Measurements from ENCODE around the gene AGRN.
A peak's percentile ranks its signal among the peaks of the same experiment; 100 is the strongest.
"Not testable (repeated sequence)": the region's sequence is repeated elsewhere in the genome, so short reads cannot be mapped to it uniquely, and the experiment has no call there.

The AGRN gene

GRCh38 chr1:993379-993995 is 26.4 kb upstream of the AGRN start:
- Mint-ChIP-seq H3K27me3 (peaks cover 91% of the 10 kb centered on the region), H3K4me1 (peaks cover 24% of the 10 kb centered on the region), H3K9me3 (peaks cover 16% of the 10 kb centered on the region), H3K36me3 (peaks cover 13% of the 10 kb centered on the region), H3K27ac (no peak overlapping the region), H3K4me3 (no peak overlapping the region)
- no peak for ATAC-seq

GRCh38 chr1:994546-994945 is 25.4 kb upstream of the AGRN start:
- Mint-ChIP-seq H3K27me3 (peaks cover 84% of the 10 kb centered on the region), H3K4me1 (peaks cover 24% of the 10 kb centered on the region)
- not testable (repeated sequence) for H3K36me3 Mint-ChIP-seq, H3K9me3 Mint-ChIP-seq, H3K4me3 Mint-ChIP-seq, H3K27ac Mint-ChIP-seq, ATAC-seq

GRCh38 chr1:995665-996633 is 24.0 kb upstream of the AGRN start:
- peaks cover 10% of the 10 kb centered on the region for H3K9me3 Mint-ChIP-seq
- no peak for ATAC-seq
- H3K4me1 Mint-ChIP-seq, result peaks cover 29% of the 10 kb centered on the region
- H3K36me3 Mint-ChIP-seq, result peaks cover 6% of the 10 kb centered on the region
- peaks cover 70% of the 10 kb centered on the region for H3K27me3 Mint-ChIP-seq
- no peak overlapping the region for H3K4me3 Mint-ChIP-seq
- no peak overlapping the region for H3K27ac Mint-ChIP-seq

GRCh38 chr1:996851-997712 is 22.8 kb upstream of the AGRN start:
- ATAC-seq, result no peak

GRCh38 chr1:997713-997992 is 22.3 kb upstream of the AGRN start:
- Mint-ChIP-seq H3K36me3 (no peaks in the 10 kb centered on the region), H3K9me3 (peaks cover 2% of the 10 kb centered on the region), H3K4me3 (peak overlapping the region; percentile 50), H3K27ac (no peak overlapping the region), H3K4me1 (peaks cover 25% of the 10 kb centered on the region), H3K27me3 (peaks cover 61% of the 10 kb centered on the region)
- no peak for ATAC-seq

More at GRCh38 chr1:996851-997712, 22.8 kb upstream of the AGRN start:
- H3K4me1 Mint-ChIP-seq, result peaks cover 29% of the 10 kb centered on the region
- H3K27ac Mint-ChIP-seq, result no peak overlapping the region
- peaks cover 2% of the 10 kb centered on the region for H3K36me3 Mint-ChIP-seq
- H3K27me3 Mint-ChIP-seq, result peaks cover 61% of the 10 kb centered on the region
- peaks cover 4% of the 10 kb centered on the region for H3K9me3 Mint-ChIP-seq
- peak overlapping the region; percentile 50 for H3K4me3 Mint-ChIP-seq

- H3K36me3 Mint-ChIP-seq, result no peaks in the 10 kb centered on the region
- no peak for ATAC-seq
- H3K27me3 Mint-ChIP-seq, result peaks cover 61% of the 10 kb centered on the region
- H3K4me3 Mint-ChIP-seq, result peak overlapping the region; percentile 12
- H3K27ac Mint-ChIP-seq, result no peak overlapping the region
- peaks cover 22% of the 10 kb centered on the region for H3K4me1 Mint-ChIP-seq
- H3K9me3 Mint-ChIP-seq, result no peaks in the 10 kb centered on the region
These were observed 21.8 kb upstream of the AGRN start for GRCh38 chr1:997993-998744.

- Mint-ChIP-seq H3K4me1 (peaks cover 22% of the 10 kb centered on the region), H3K36me3 (no peaks in the 10 kb centered on the region), H3K27me3 (peaks cover 60% of the 10 kb centered on the region), H3K27ac (no peak overlapping the region), H3K4me3 (no peak overlapping the region), H3K9me3 (no peaks in the 10 kb centered on the region)
- no peak for ATAC-seq
These were observed 21.2 kb upstream of the AGRN start for GRCh38 chr1:998745-998994.

- H3K36me3 Mint-ChIP-seq, result no peaks in the 10 kb centered on the region
- no peak overlapping the region for H3K4me3 Mint-ChIP-seq
- H3K4me1 Mint-ChIP-seq, result peaks cover 22% of the 10 kb centered on the region
- peaks cover 63% of the 10 kb centered on the region for H3K27me3 Mint-ChIP-seq
- H3K27ac Mint-ChIP-seq, result no peak overlapping the region
- ATAC-seq, result peak; percentile 6
- H3K9me3 Mint-ChIP-seq, result no peaks in the 10 kb centered on the region
These were observed 20.8 kb upstream of the AGRN start for GRCh38 chr1:998995-999724.

GRCh38 chr1:999725-1000356 is 20.1 kb upstream of the AGRN start, which contains the start of gene HES4:
Gene HES4, minus strand, starts transcription at chr1:1000097. Its CDS starts 124 bp downstream, at chr1:999973.
- peaks cover 27% of the 10 kb centered on the region for H3K4me1 Mint-ChIP-seq
- H3K27me3 Mint-ChIP-seq, result peaks cover 65% of the 10 kb centered on the region
- no peak for ATAC-seq
- H3K27ac Mint-ChIP-seq, result no peak within 1 kb of the TSS
- peak within 1 kb of the TSS; percentile 63 for H3K4me3 Mint-ChIP-seq
- H3K36me3 Mint-ChIP-seq, result no peaks in the 10 kb centered on the region
- no peaks in the 10 kb centered on the region for H3K9me3 Mint-ChIP-seq

GRCh38 chr1:1000357-1001056 is 19.4 kb upstream of the AGRN start:
- H3K4me3 Mint-ChIP-seq, result peak overlapping the region; percentile 63
- no peak for ATAC-seq
- no peaks in the 10 kb centered on the region for H3K9me3 Mint-ChIP-seq
- no peak overlapping the region for H3K27ac Mint-ChIP-seq
- H3K4me1 Mint-ChIP-seq, result peaks cover 33% of the 10 kb centered on the region
- H3K36me3 Mint-ChIP-seq, result no peaks in the 10 kb centered on the region
- H3K27me3 Mint-ChIP-seq, result peaks cover 65% of the 10 kb centered on the region

GRCh38 chr1:1001057-1001783 is 18.7 kb upstream of the AGRN start:
- H3K36me3 Mint-ChIP-seq, result no peaks in the 10 kb centered on the region
- H3K27ac Mint-ChIP-seq, result no peak overlapping the region
- peak overlapping the region; percentile 63 for H3K4me3 Mint-ChIP-seq
- no peak for ATAC-seq
- no peaks in the 10 kb centered on the region for H3K9me3 Mint-ChIP-seq
- peaks cover 65% of the 10 kb centered on the region for H3K27me3 Mint-ChIP-seq
- H3K4me1 Mint-ChIP-seq, result peaks cover 33% of the 10 kb centered on the region

- no peak overlapping the region for H3K27ac Mint-ChIP-seq
- ATAC-seq, result no peak
- H3K4me3 Mint-ChIP-seq, result no peak overlapping the region
These were observed 16.1 kb upstream of the AGRN start for GRCh38 chr1:1003618-1004419.

More at GRCh38 chr1:1003618-1004419, 16.1 kb upstream of the AGRN start:
- Mint-ChIP-seq H3K27me3 (peaks cover 60% of the 10 kb centered on the region), H3K4me1 (peaks cover 23% of the 10 kb centered on the region), H3K36me3 (no peaks in the 10 kb centered on the region), H3K9me3 (no peaks in the 10 kb centered on the region)

Measured in stimulated activated memory B cell treated with anti-CD40 and anti-IgM and Interleukin-4, amounts not matched to agents 10 μg/mL and 1 μg/mL and 100 μg/mL, for 72 hours (primary cell).